Mesothelial cell of epicardium (in vitro differentiated cells): ENCODE measurements around the gene CHMP5. TPM values are rescaled to one million over a fixed set of nuclear protein-coding genes. Genes with fewer than 3 reads are reported as not detected.

Experiments used
- DNase-seq, 2 experiments: peaks; one replicate each; pipeline ENCODE4 v3.0.0; 2021; ENCODE audit warnings: low spot score in 2 of 2; ENCODE audit not compliant: unreplicated experiment in 2 of 2
- H3K27ac Mint-ChIP-seq: 2 replicates; pipeline ENCODE4 v1.8.0; 2021; ENCODE audit warnings: mixed read lengths
- H3K27me3 Mint-ChIP-seq: 2 replicates; pipeline ENCODE4 v1.8.0; 2021; ENCODE audit warnings: low read depth, mixed read lengths
- H3K36me3 Mint-ChIP-seq: 2 replicates; pipeline ENCODE4 v1.8.0; 2021; ENCODE audit warnings: mixed read lengths
- H3K4me1 Mint-ChIP-seq: 2 replicates; pipeline ENCODE4 v1.8.0; 2021; ENCODE audit warnings: mixed read lengths
- H3K4me3 Mint-ChIP-seq: 2 replicates; pipeline ENCODE4 v1.8.0; 2021; ENCODE audit warnings: mild to moderate bottlenecking, moderate library complexity, mixed read lengths
- H3K9me3 Mint-ChIP-seq: 2 replicates; pipeline ENCODE4 v1.8.0; 2021; ENCODE audit warnings: mixed read lengths
- CTCF ChIP-seq: fragments of 200-600 bp; sonication (generic); IDR thresholded peaks from one replicate; pipeline ENCODE4 v1.5.0; 2021; ENCODE audit warnings: antibody characterized with exemption; ENCODE audit not compliant: unreplicated experiment
- total RNA-seq: library from RNA; stranded (reverse); gene quantifications from 3 replicates; pipeline ENCODE4 v1.2.1, GENCODE V29; 2021

The CHMP5 gene
- total RNA-seq, 1 donor from 2014 or later = 49.1 TPM

GRCh38 chr9:33318781-33319180 is 53.9 kb downstream of the CHMP5 start:
- no peak overlapping the region for H3K27ac Mint-ChIP-seq
- H3K27me3 Mint-ChIP-seq = no peaks in the 10 kb centered on the region
- no peak overlapping the region for H3K4me3 Mint-ChIP-seq
- DNase-seq = no peak
- H3K9me3 Mint-ChIP-seq = peaks cover 6% of the 10 kb centered on the region
- no peak for TF ChIP-seq CTCF
- H3K4me1 Mint-ChIP-seq = no peaks in the 10 kb centered on the region
- peaks cover 45% of the 10 kb centered on the region for H3K36me3 Mint-ChIP-seq

GRCh38 chr9:33320230-33320567 is 55.4 kb downstream of the CHMP5 start:
- Mint-ChIP-seq H3K4me1 (no peaks in the 10 kb centered on the region), H3K27me3 (no peaks in the 10 kb centered on the region), H3K27ac (no peak overlapping the region), H3K4me3 (no peak overlapping the region), H3K9me3 (peaks cover 6% of the 10 kb centered on the region), H3K36me3 (peaks cover 51% of the 10 kb centered on the region)
- no peak for DNase-seq
- no peak for TF ChIP-seq CTCF

- no peak overlapping the region for H3K27ac Mint-ChIP-seq
- H3K27me3 Mint-ChIP-seq = no peaks in the 10 kb centered on the region
- no peak overlapping the region for H3K4me3 Mint-ChIP-seq
- no peak for DNase-seq
- no peak for TF ChIP-seq CTCF
- peaks cover 50% of the 10 kb centered on the region for H3K36me3 Mint-ChIP-seq
- peaks cover 6% of the 10 kb centered on the region for H3K9me3 Mint-ChIP-seq
- H3K4me1 Mint-ChIP-seq = no peaks in the 10 kb centered on the region
Observed at GRCh38 chr9:33320568-33321261, 55.9 kb downstream of the CHMP5 start.

DNA sequence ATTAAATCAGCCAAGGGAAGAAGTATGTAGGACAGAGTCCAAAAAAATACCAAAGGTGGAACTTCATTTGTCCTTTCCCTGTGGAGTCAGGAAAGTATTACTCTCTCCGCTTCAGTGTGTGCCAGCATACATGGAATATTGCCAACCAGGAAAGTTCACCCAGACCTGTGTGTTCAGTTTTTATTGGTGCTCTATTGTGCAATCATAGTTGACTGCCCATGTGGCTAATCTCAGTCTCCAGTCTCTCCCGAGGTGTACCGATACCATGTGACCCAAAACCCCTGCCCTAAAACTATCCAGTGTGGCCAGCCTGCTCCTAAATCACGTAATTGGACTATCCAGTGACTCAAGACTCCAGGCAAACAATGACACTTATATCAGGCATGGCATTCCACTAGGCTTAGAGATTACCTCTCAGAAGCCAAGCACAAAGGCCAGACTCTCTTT is 64.3 kb downstream of the CHMP5 start:
- H3K36me3 Mint-ChIP-seq = peaks cover 53% of the 10 kb centered on the region
- peaks cover 1% of the 10 kb centered on the region for H3K27me3 Mint-ChIP-seq
- H3K9me3 Mint-ChIP-seq = no peaks in the 10 kb centered on the region
- peaks cover 2% of the 10 kb centered on the region for H3K4me1 Mint-ChIP-seq
- DNase-seq = no peak
- no peak for TF ChIP-seq CTCF
- H3K27ac Mint-ChIP-seq = no peak overlapping the region
- no peak overlapping the region for H3K4me3 Mint-ChIP-seq

GRCh38 chr9:33329979-33330378 is 65.1 kb downstream of the CHMP5 start:
- Mint-ChIP-seq H3K27me3 (peaks cover 1% of the 10 kb centered on the region), H3K9me3 (no peaks in the 10 kb centered on the region), H3K36me3 (peaks cover 53% of the 10 kb centered on the region), H3K4me3 (no peak overlapping the region), H3K27ac (no peak overlapping the region), H3K4me1 (peaks cover 2% of the 10 kb centered on the region)
- no peak for TF ChIP-seq CTCF
- DNase-seq = no peak
